B cell (primary cell): ENCODE measurements around the gene PTS. TPM values are rescaled to one million over a fixed set of nuclear protein-coding genes. Genes with fewer than 3 reads are reported as not detected.
"Not testable (repeated sequence)": the region's sequence is repeated elsewhere in the genome, so short reads cannot be mapped to it uniquely, and the experiment has no call there.

ENCODE experiments used
- ATAC-seq: fragments of 200-7000 bp; cut with Tn5 transposase; one replicate; pipeline ENCODE4 v1.10.0; 2021; ENCODE audit warnings: low read depth, mild to moderate bottlenecking, moderate number of reproducible peaks, moderate library complexity
- CTCF ChIA-PET: fragments of 350-600 bp; sonication (Branson Sonifier 250); formaldehyde crosslinking; loops from one replicate; lab custom pipeline; 2021; ENCODE audit warnings: antibody characterized with exemption, inconsistent platforms; lab: Charles Lee
- POLR2A ChIA-PET: fragments of 350-600 bp; sonication (Branson Sonifier 250); formaldehyde crosslinking; loops from one replicate; lab custom pipeline; 2021; ENCODE audit warnings: antibody characterized with exemption; lab: Charles Lee
- DNase-seq: peaks from one replicate; pipeline ENCODE4 v3.0.0; 2013
- H2AFZ ChIP-seq: 2 replicates; pipeline ENCODE4 v1.6.1; 2012; ENCODE audit warnings: mild to moderate bottlenecking, low read depth, low read length; ENCODE audit not compliant: insufficient read depth, poor library complexity, severe bottlenecking
- H3K27ac ChIP-seq, 2 donors: 1 replicate in 1 of 2; 2 replicates in 1 of 2; pipeline ENCODE4 v1.5.1; 2012 to 2013; ENCODE audit warnings: low read length in 2 of 2, mild to moderate bottlenecking in 2 of 2, moderate library complexity in 1 of 2
- H3K27me3 ChIP-seq, 4 experiments: fragments of 200-600 bp in 1 of 4; sonication (generic) in 1 of 4; replicated peaks in 1 of 4; 1 replicate in 2 of 4; 2 replicates in 2 of 4; pipeline versions ENCODE4 v1.6.1 to v1.7.0; 2013 to 2016; ENCODE audit warnings: low read length in 3 of 4, mild to moderate bottlenecking in 2 of 4, mixed read lengths in 1 of 4, moderate library complexity in 1 of 4; ENCODE audit not compliant: insufficient read depth in 4 of 4, control insufficient read depth in 3 of 4; ENCODE audit errors: control extremely low read depth in 1 of 4
- H3K36me3 ChIP-seq, 2 experiments: replicated peaks in 1 of 2; 1 replicate in 1 of 2; 2 replicates in 1 of 2; pipeline versions ENCODE4 v1.6.1 to v1.7.1; 2013; ENCODE audit warnings: low read length in 1 of 2; ENCODE audit not compliant: insufficient read depth in 2 of 2, control insufficient read depth in 1 of 2; ENCODE audit errors: control extremely low read depth in 1 of 2, extremely low read depth in 1 of 2
- H3K4me1 ChIP-seq, 2 donors: fragments of 200-600 bp in 1 of 2; sonication (generic) in 1 of 2; 1 replicate in 1 of 2; 2 replicates in 1 of 2; pipeline versions ENCODE4 v1.5.1 to v1.6.1; 2013 to 2017; ENCODE audit warnings: low read length in 2 of 2; ENCODE audit not compliant: control insufficient read depth in 2 of 2, insufficient read depth in 2 of 2
- H3K4me2 ChIP-seq: replicated peaks from 2 replicates; pipeline ENCODE3; 2012; ENCODE audit warnings: mild to moderate bottlenecking, low read depth, low read length; ENCODE audit not compliant: poor library complexity, severe bottlenecking
- H3K4me3 ChIP-seq, 5 experiments: fragments of 200-600 bp in 1 of 5; sonication (generic) in 1 of 5; 1 replicate in 3 of 5; 2 replicates in 2 of 5; pipeline versions ENCODE4 v1.5.1 to v1.7.0; 2011 to 2016; ENCODE audit warnings: low read length in 4 of 5, mild to moderate bottlenecking in 4 of 5, low read depth in 2 of 5, control low read depth in 1 of 5, moderate library complexity in 1 of 5; ENCODE audit not compliant: insufficient read depth in 1 of 5; ENCODE audit errors: control extremely low read depth in 1 of 5, extremely low read depth in 1 of 5
- H3K79me2 ChIP-seq: fragments of 200-600 bp; sonication (generic); one replicate; pipeline ENCODE4 v1.6.0; 2016; ENCODE audit warnings: low read length; ENCODE audit not compliant: control insufficient read depth, insufficient read depth
- H3K9ac ChIP-seq: fragments of 200-600 bp; sonication (generic); 2 replicates; pipeline ENCODE4 v1.6.1; 2017; ENCODE audit warnings: mild to moderate bottlenecking, low read length, moderate library complexity
- H3K9me3 ChIP-seq, 3 donors: one replicate each; pipeline versions ENCODE4 v1.6.1 to v1.7.1; 2013; ENCODE audit warnings: low read length in 2 of 3; ENCODE audit not compliant: control insufficient read depth in 2 of 3, insufficient read depth in 1 of 3; ENCODE audit errors: control extremely low read depth in 1 of 3
- H4K20me1 ChIP-seq: 2 replicates; pipeline ENCODE4 v1.6.0; 2012; ENCODE audit warnings: mild to moderate bottlenecking, low read length; ENCODE audit not compliant: insufficient read depth, control insufficient read depth, poor library complexity, severe bottlenecking
- H3K27ac Mint-ChIP-seq: one replicate; pipeline ENCODE4 v1.8.0; 2021; ENCODE audit warnings: mixed read lengths
- H3K27me3 Mint-ChIP-seq: one replicate; pipeline ENCODE4 v1.8.0; 2021; ENCODE audit warnings: mixed read lengths
- H3K4me1 Mint-ChIP-seq: one replicate; pipeline ENCODE4 v1.8.0; 2021; ENCODE audit warnings: mixed read lengths
- H3K4me3 Mint-ChIP-seq: one replicate; pipeline ENCODE4 v1.8.0; 2021; ENCODE audit warnings: mixed read lengths
- H3K9me3 Mint-ChIP-seq: one replicate; pipeline ENCODE4 v1.8.0; 2022; ENCODE audit warnings: mixed read lengths; ENCODE audit not compliant: insufficient read depth
- CTCF ChIP-seq: fragments of 200-600 bp; IDR thresholded peaks from one replicate; pipeline ENCODE4 v1.8.0; 2022; ENCODE audit warnings: antibody characterized with exemption, mild to moderate bottlenecking
- EZH2 ChIP-seq: IDR thresholded peaks from 2 replicates; pipeline ENCODE4 v1.6.1; 2012; ENCODE audit warnings: borderline replicate concordance, low read depth, mild to moderate bottlenecking, moderate library complexity, low read length; ENCODE audit not compliant: insufficient read depth, poor library complexity, severe bottlenecking
- WGBS: methylation state at CpG from one replicate; pipeline ENCODE4 v1.1.5; 2013; ENCODE audit warnings: missing lambda C conversion rate; ENCODE audit not compliant: insufficient coverage; 5-methylcytosine and 5-hydroxymethylcytosine counted together
- intact Hi-C: fragments of 100-400 bp; cut with micrococcal nuclease; formaldehyde crosslinking; loops from one replicate; pipeline ENCODE4 v1.10.0; 2022
- polyA plus RNA-seq: library from polyadenylated mRNA; depleted of rRNA; stranded (reverse); fragments of >200 nt; gene quantifications from 2 replicates; pipeline ENCODE4 v1.2.3, GENCODE V29; 2012
- total RNA-seq, 2 donors: library from RNA; stranded (reverse); fragments of 120-200 nt in 1 of 2; gene quantifications; 1 replicate in 1 of 2; 2 replicates in 1 of 2; pipeline versions ENCODE4 v1.2.3 to v1.2.4, GENCODE V29; 2013 to 2022

Gene PTS
- total and polyA plus RNA-seq, 2 donors (not counting 1 experiment from before 2014, with no cell fraction given): 36.2 to 36.9 TPM

- no peak overlapping the region for H3K4me3 ChIP-seq
- H2AFZ ChIP-seq: no peak overlapping the region
- no peaks in the 10 kb centered on the region for H3K36me3 ChIP-seq
- Mint-ChIP-seq H3K4me1 (peaks cover 8% of the 10 kb centered on the region), H3K27ac (no peak overlapping the region), H3K9me3 (no peaks in the 10 kb centered on the region), H3K4me3 (no peak overlapping the region), H3K27me3 (no peaks in the 10 kb centered on the region)
- H3K27ac ChIP-seq: no peak overlapping the region
- no peaks in the 10 kb centered on the region for H3K79me2 ChIP-seq
- H3K4me2 ChIP-seq: no peak overlapping the region
- ATAC-seq: no peak
- ChIA-PET POLR2A (no interaction called here), CTCF (no interaction called here)
- H3K27me3 ChIP-seq: no peaks in the 10 kb centered on the region
- TF ChIP-seq EZH2: no peak
- no peak for TF ChIP-seq CTCF
- no peak overlapping the region for H3K9ac ChIP-seq
- no peaks in the 10 kb centered on the region for H4K20me1 ChIP-seq
- no peaks in the 10 kb centered on the region for H3K9me3 ChIP-seq
- H3K4me1 ChIP-seq: peaks cover 0 to 4% of the 10 kb centered on the region in 2 donors
- intact Hi-C loops: no loop called here
- no peak for DNase-seq
Observed at GRCh38 chr11:112186304-112186703, 39.9 kb upstream of the PTS start.

GRCh38 chr11:112195113-112195512 lies 31.1 kb upstream of the PTS start:
- DNase-seq, POLR2A ChIA-PET, H4K20me1 ChIP-seq, H3K36me3 ChIP-seq, intact Hi-C loops, H3K27me3 Mint-ChIP-seq, H3K9me3 Mint-ChIP-seq, CTCF ChIA-PET, H3K4me3 Mint-ChIP-seq, H3K79me2 ChIP-seq, H3K4me1 Mint-ChIP-seq, H3K9me3 ChIP-seq, ATAC-seq, H3K4me2 ChIP-seq, H3K9ac ChIP-seq, H2AFZ ChIP-seq, H3K27ac ChIP-seq, H3K27me3 ChIP-seq, H3K4me1 ChIP-seq, H3K4me3 ChIP-seq, H3K27ac Mint-ChIP-seq: not testable (repeated sequence)
- WGBS: 87% methylated on average over 11 of the region's 11 CpGs
